OCI-LY3 (cell line): ENCODE measurements around the gene TRAPPC2.

Experiments used
- H2AFZ ChIP-seq: fragments of 200-600, 300-600 bp; shearing (Covaris generic); 2 replicates; pipeline ENCODE4 v1.6.0; 2014; ENCODE audit warnings: antibody characterized with exemption, low read depth, low read length
- H3K27ac ChIP-seq: fragments of 200-600, 300-600 bp; sonication (generic); 2 replicates; pipeline ENCODE4 v1.5.1; 2014; ENCODE audit warnings: mild to moderate bottlenecking, low read length, moderate library complexity, mixed read lengths
- H3K27me3 ChIP-seq: fragments of 200-600, 300-600 bp; sonication (generic); 2 replicates; pipeline ENCODE4 v1.6.1; 2014; ENCODE audit warnings: low read depth, low read length, mixed read lengths
- H3K36me3 ChIP-seq: fragments of 200-600, 300-600 bp; sonication (generic); replicated peaks from 2 replicates; pipeline ENCODE3; 2014; ENCODE audit warnings: low read depth, low read length, mixed read lengths
- H3K4me1 ChIP-seq: fragments of 300-600, 200-600 bp; sonication (generic); 2 replicates; pipeline ENCODE4 v1.6.1; 2014; ENCODE audit warnings: low read length, mixed read lengths
- H3K4me2 ChIP-seq: fragments of 200-600, 300-600 bp; sonication (generic); 2 replicates; pipeline ENCODE4 v1.6.1; 2014; ENCODE audit warnings: low read length, mixed read lengths
- H3K4me3 ChIP-seq: fragments of 300-600, 200-600 bp; sonication (generic); 2 replicates; pipeline ENCODE4 v1.5.1; 2014; ENCODE audit warnings: antibody characterized with exemption, mild to moderate bottlenecking, low read length, moderate library complexity
- H3K79me2 ChIP-seq: fragments of 300-600, 200-600 bp; shearing (Covaris generic); 2 replicates; pipeline ENCODE4 v1.6.1; 2014; ENCODE audit warnings: mild to moderate bottlenecking, low read length, mixed read lengths
- H3K9ac ChIP-seq: fragments of 300-600, 200-600 bp; shearing (Covaris generic); 2 replicates; pipeline ENCODE4 v1.6.0; 2014; ENCODE audit warnings: mild to moderate bottlenecking, low read length, moderate library complexity
- H3K9me3 ChIP-seq: fragments of 200-600, 300-600 bp; shearing (Covaris generic); 2 replicates; pipeline ENCODE4 v1.6.1; 2014; ENCODE audit warnings: low read length, mixed read lengths; ENCODE audit not compliant: insufficient read depth
- H4K20me1 ChIP-seq: fragments of 200-600, 300-600 bp; sonication (generic); 2 replicates; pipeline ENCODE4 v1.6.1; 2016; ENCODE audit warnings: low read length, mixed read lengths; ENCODE audit not compliant: insufficient read depth
- EZH2phosphoT487 ChIP-seq: fragments of 200-600 bp; shearing (Covaris generic); IDR thresholded peaks from 2 replicates; pipeline ENCODE4 v1.6.1; 2018; ENCODE audit warnings: antibody characterized with exemption, mixed run types, low read depth
- TF ChIP-seq, protein P1 (sequence below): fragments of 200-600, 300-600 bp; sonication (generic); IDR thresholded peaks from 2 replicates; pipeline ENCODE4 v1.5.1; 2014; ENCODE audit warnings: antibody characterized with exemption, low read length, low read depth

TRAPPC2 gene

DNA sequence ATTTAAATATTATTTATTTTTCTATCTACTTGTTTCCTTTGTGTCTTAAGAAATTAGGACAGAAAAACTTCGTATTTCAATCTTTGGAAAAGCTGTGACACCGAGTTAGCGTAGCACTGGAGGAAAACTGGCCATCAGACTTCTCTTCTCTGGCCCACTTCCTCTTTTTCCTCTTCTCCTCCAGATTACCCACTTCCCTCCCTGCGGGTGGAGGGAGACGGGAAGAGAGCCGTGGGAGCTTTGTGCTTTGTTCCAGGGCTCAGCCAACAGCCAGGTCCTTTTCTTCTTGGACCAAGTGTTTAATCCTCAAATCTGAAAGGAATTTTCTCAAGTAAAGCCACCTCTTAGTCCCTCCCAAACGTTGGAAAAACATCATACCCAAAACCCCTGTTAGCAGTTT lies 29.9 kb upstream of the TRAPPC2 start:
- no peaks in the 10 kb centered on the region for H4K20me1 ChIP-seq
- no peak overlapping the region for H3K9ac ChIP-seq
- H3K9me3 ChIP-seq: no peaks in the 10 kb centered on the region
- H3K4me3 ChIP-seq: no peak overlapping the region
- no peak overlapping the region for H2AFZ ChIP-seq
- H3K79me2 ChIP-seq: peaks cover 6% of the 10 kb centered on the region
- H3K4me2 ChIP-seq: no peak overlapping the region
- no peak overlapping the region; the same call in 1 of the 2 replicates for H3K27ac ChIP-seq
- H3K27me3 ChIP-seq: no peaks in the 10 kb centered on the region
- H3K4me1 ChIP-seq: peaks cover 55% of the 10 kb centered on the region
- TF ChIP-seq, protein P1, sequence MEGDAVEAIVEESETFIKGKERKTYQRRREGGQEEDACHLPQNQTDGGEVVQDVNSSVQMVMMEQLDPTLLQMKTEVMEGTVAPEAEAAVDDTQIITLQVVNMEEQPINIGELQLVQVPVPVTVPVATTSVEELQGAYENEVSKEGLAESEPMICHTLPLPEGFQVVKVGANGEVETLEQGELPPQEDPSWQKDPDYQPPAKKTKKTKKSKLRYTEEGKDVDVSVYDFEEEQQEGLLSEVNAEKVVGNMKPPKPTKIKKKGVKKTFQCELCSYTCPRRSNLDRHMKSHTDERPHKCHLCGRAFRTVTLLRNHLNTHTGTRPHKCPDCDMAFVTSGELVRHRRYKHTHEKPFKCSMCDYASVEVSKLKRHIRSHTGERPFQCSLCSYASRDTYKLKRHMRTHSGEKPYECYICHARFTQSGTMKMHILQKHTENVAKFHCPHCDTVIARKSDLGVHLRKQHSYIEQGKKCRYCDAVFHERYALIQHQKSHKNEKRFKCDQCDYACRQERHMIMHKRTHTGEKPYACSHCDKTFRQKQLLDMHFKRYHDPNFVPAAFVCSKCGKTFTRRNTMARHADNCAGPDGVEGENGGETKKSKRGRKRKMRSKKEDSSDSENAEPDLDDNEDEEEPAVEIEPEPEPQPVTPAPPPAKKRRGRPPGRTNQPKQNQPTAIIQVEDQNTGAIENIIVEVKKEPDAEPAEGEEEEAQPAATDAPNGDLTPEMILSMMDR: no peak
- TF ChIP-seq EZH2phosphoT487: no peak
- peaks cover 58% of the 10 kb centered on the region for H3K36me3 ChIP-seq

GRCh38 chrX:13763489-13763888 lies 29.1 kb upstream of the TRAPPC2 start:
- Histone ChIP-seq H3K36me3 (peaks cover 50% of the 10 kb centered on the region), H3K9ac (no peak overlapping the region), H3K27ac (no peak overlapping the region), H3K4me3 (no peak overlapping the region), H3K4me2 (peak overlapping the region; percentile 27; the same call in 1 of the 2 replicates), H2AFZ (no peak overlapping the region), H3K79me2 (peaks cover 6% of the 10 kb centered on the region), H4K20me1 (no peaks in the 10 kb centered on the region), H3K4me1 (peaks cover 63% of the 10 kb centered on the region), H3K27me3 (no peaks in the 10 kb centered on the region), H3K9me3 (no peaks in the 10 kb centered on the region)
- TF ChIP-seq EZH2phosphoT487: no peak
- TF ChIP-seq, protein P1: no peak

GRCh38 chrX:13761606-13762414 lies 27.4 kb upstream of the TRAPPC2 start:
- Histone ChIP-seq H3K4me3 (peak overlapping the region; percentile 39), H2AFZ (no peak overlapping the region), H3K4me1 (peaks cover 79% of the 10 kb centered on the region), H3K36me3 (peaks cover 55% of the 10 kb centered on the region), H3K9ac (peak overlapping the region; percentile 39; the same call in 1 of the 2 replicates), H3K27me3 (no peaks in the 10 kb centered on the region), H3K27ac (peak overlapping the region; percentile 98), H3K4me2 (peak overlapping the region; percentile 62), H3K9me3 (no peaks in the 10 kb centered on the region), H3K79me2 (peaks cover 6% of the 10 kb centered on the region), H4K20me1 (no peaks in the 10 kb centered on the region)
- no peak for TF ChIP-seq EZH2phosphoT487
- TF ChIP-seq, protein P1: no peak

DNA sequence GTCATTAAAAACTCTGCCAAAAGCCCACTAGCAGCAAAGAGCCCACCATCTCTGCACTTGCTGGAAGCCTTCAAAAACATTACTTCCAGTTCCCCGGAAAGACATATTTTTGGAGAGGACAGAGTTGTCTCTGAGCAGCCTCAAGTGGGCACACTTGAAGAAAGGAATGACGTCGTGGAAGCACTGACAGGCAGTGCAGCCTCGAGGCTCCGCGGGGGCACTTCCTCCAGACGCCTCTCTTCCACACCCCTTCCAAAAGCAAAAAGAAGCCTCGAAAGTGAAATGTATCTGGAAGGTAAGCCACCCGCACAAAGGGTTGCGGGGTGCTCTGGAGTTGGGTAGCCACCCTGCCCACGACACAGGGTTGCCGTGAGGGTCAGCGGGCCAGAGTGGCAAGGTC lies 26.0 kb upstream of the TRAPPC2 start:
- peaks cover 6% of the 10 kb centered on the region for H3K79me2 ChIP-seq
- H3K9ac ChIP-seq: peak overlapping the region; percentile 48; the same call in 1 of the 2 replicates
- peak overlapping the region; percentile 35; the same call in 1 of the 2 replicates for H3K4me3 ChIP-seq
- TF ChIP-seq, protein P1: no peak
- TF ChIP-seq EZH2phosphoT487: no peak
- H3K27me3 ChIP-seq: no peaks in the 10 kb centered on the region
- peaks cover 82% of the 10 kb centered on the region for H3K4me1 ChIP-seq
- H4K20me1 ChIP-seq: no peaks in the 10 kb centered on the region
- H3K27ac ChIP-seq: peak overlapping the region; percentile 98
- peaks cover 50% of the 10 kb centered on the region for H3K36me3 ChIP-seq
- no peaks in the 10 kb centered on the region for H3K9me3 ChIP-seq
- H3K4me2 ChIP-seq: peak overlapping the region; percentile 70
- H2AFZ ChIP-seq: no peak overlapping the region
